Measurements from ENCODE around the gene RUNX3. TPM values are rescaled to one million over a fixed set of nuclear protein-coding genes. Genes with fewer than 3 reads are reported as not detected.

Gene RUNX3
- total and polyA plus RNA-seq, 2 donors (not counting 1 experiment from before 2014, with no cell fraction given) = 0.48 to 0.66 TPM

DNA sequence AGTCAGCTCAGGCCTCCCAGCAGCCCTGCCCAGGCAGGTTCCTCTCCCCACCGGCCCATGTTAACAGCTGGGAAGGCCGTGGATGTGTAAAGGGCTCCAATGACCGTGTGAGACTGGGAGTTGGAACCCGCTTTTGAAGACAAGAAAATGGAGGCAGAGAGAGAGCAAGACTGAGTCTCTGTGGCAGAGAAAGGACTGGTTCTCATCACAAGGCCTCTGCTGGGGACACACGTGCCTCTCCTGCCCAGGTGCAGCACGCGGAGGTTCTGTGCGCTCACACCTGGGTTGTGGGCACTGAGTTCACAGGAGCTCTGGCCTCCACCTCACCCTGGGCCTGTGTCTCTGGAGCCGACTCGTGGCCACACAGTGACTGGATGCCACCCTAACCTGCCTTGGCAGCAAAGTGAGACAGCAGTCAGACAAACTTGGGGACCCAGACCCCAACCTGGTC, 27.0 kb downstream of the RUNX3 start:
- Histone ChIP-seq H2AFZ (ENCODE audit: low read length) (no peak overlapping the region), H3K9me3 (ENCODE audit: control insufficient read depth, insufficient read depth, low read depth, low read length) (no peaks in the 10 kb centered on the region), H3K79me2 (ENCODE audit: control insufficient read depth, insufficient read depth, low read length) (no peaks in the 10 kb centered on the region), H3K27me3 (ENCODE audit: control insufficient read depth, insufficient read depth, low read length) (peaks cover 3% of the 10 kb centered on the region), H3K4me3 (replicated peaks in 1 of 4; ENCODE audit: control extremely low read depth in 1 of 4, insufficient read depth in 1 of 4, low read depth in 3 of 4, low read length in 4 of 4) (no peak overlapping the region), H3K9ac (ENCODE audit: insufficient read depth, low read length) (no peak overlapping the region), H3K36me3 (ENCODE audit: control insufficient read depth, insufficient read depth, low read length) (no peaks in the 10 kb centered on the region), H4K20me1 (ENCODE audit: control insufficient read depth, extremely low read depth, insufficient read depth, low read length) (no peaks in the 10 kb centered on the region), H3K27ac (ENCODE audit: insufficient read depth, low read length) (no peak overlapping the region), H3K4me1 (ENCODE audit: control insufficient read depth, extremely low read depth, insufficient read depth, low read length) (no peaks in the 10 kb centered on the region), H3K4me2 (ENCODE audit: extremely low read depth, insufficient read depth, low read length) (no peak overlapping the region)
- DNase-seq (ENCODE audit: low read depth in 2 of 2) = no peak
- no peak for TF ChIP-seq EZH2 (IDR thresholded peaks at IDR 0.05; ENCODE audit: low read length, missing control alignments)
- TF ChIP-seq, protein P1, sequence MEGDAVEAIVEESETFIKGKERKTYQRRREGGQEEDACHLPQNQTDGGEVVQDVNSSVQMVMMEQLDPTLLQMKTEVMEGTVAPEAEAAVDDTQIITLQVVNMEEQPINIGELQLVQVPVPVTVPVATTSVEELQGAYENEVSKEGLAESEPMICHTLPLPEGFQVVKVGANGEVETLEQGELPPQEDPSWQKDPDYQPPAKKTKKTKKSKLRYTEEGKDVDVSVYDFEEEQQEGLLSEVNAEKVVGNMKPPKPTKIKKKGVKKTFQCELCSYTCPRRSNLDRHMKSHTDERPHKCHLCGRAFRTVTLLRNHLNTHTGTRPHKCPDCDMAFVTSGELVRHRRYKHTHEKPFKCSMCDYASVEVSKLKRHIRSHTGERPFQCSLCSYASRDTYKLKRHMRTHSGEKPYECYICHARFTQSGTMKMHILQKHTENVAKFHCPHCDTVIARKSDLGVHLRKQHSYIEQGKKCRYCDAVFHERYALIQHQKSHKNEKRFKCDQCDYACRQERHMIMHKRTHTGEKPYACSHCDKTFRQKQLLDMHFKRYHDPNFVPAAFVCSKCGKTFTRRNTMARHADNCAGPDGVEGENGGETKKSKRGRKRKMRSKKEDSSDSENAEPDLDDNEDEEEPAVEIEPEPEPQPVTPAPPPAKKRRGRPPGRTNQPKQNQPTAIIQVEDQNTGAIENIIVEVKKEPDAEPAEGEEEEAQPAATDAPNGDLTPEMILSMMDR (conservative IDR thresholded peaks at IDR 0.05 in 1 of 2, IDR thresholded peaks at IDR 0.05 in 1 of 2; ENCODE audit: low read depth in 1 of 2, low read length in 2 of 2) = no peak

- Histone ChIP-seq H4K20me1 (ENCODE audit: control insufficient read depth, extremely low read depth, insufficient read depth, low read length) (no peaks in the 10 kb centered on the region), H3K36me3 (ENCODE audit: control insufficient read depth, insufficient read depth, low read length) (no peaks in the 10 kb centered on the region), H3K4me2 (ENCODE audit: extremely low read depth, insufficient read depth, low read length) (no peak overlapping the region), H3K9ac (ENCODE audit: insufficient read depth, low read length) (no peak overlapping the region), H3K4me1 (ENCODE audit: control insufficient read depth, extremely low read depth, insufficient read depth, low read length) (no peaks in the 10 kb centered on the region), H3K9me3 (ENCODE audit: control insufficient read depth, insufficient read depth, low read depth, low read length) (no peaks in the 10 kb centered on the region), H3K79me2 (ENCODE audit: control insufficient read depth, insufficient read depth, low read length) (no peaks in the 10 kb centered on the region), H3K4me3 (replicated peaks in 1 of 4; ENCODE audit: control extremely low read depth in 1 of 4, insufficient read depth in 1 of 4, low read depth in 3 of 4, low read length in 4 of 4) (no peak overlapping the region), H3K27ac (ENCODE audit: insufficient read depth, low read length) (no peak overlapping the region), H3K27me3 (ENCODE audit: control insufficient read depth, insufficient read depth, low read length) (peaks cover 3% of the 10 kb centered on the region), H2AFZ (ENCODE audit: low read length) (no peak overlapping the region)
- no peak for DNase-seq (ENCODE audit: low read depth in 2 of 2)
- TF ChIP-seq, protein P1 (conservative IDR thresholded peaks at IDR 0.05 in 1 of 2, IDR thresholded peaks at IDR 0.05 in 1 of 2; ENCODE audit: low read depth in 1 of 2, low read length in 2 of 2) = no peak
- TF ChIP-seq EZH2 (IDR thresholded peaks at IDR 0.05; ENCODE audit: low read length, missing control alignments) = no peak
Measured at GRCh38 chr1:24902471-24902891, 27.6 kb downstream of the RUNX3 start.

DNA sequence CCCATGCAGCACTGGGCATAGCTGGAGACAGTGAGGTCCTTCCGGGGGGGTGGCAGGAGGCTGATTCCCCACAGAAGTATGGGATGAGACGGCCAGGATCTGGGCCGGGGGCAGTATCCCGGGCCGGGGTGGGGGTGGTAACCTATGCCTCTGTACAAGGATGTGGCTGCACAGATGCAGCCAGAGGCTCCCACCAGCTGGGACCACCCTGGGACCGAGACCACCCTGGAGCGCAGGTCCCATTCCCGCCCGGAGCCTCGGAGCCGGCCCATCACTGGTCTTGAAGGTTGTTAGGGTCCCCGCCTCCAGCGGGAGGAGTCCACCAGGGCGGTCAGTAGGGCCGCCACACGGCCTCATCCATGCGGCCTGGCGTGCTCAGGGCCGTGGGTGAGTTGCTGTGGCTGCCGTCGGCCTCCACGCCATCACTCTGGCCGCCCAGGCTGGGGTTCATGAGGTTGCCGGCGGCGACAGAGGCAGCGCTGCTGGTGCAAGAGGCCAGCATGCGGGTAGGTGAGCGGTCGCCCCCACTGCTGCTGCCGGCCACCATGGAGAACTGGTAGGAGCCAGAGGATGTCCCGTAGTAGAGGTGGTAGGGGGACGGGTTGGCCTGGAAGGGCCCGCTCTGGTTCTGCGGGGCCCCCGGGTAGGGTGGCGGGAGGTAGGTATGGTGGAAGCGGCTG, 28.1 kb downstream of the RUNX3 start:
- no peaks in the 10 kb centered on the region for H3K79me2 ChIP-seq (ENCODE audit: control insufficient read depth, insufficient read depth, low read length)
- H3K4me3 ChIP-seq (replicated peaks in 1 of 4; ENCODE audit: control extremely low read depth in 1 of 4, insufficient read depth in 1 of 4, low read depth in 3 of 4, low read length in 4 of 4) = no peak overlapping the region
- DNase-seq (ENCODE audit: low read depth in 2 of 2) = no peak
- no peak for TF ChIP-seq EZH2 (IDR thresholded peaks at IDR 0.05; ENCODE audit: low read length, missing control alignments)
- TF ChIP-seq, protein P1 (conservative IDR thresholded peaks at IDR 0.05 in 1 of 2, IDR thresholded peaks at IDR 0.05 in 1 of 2; ENCODE audit: low read depth in 1 of 2, low read length in 2 of 2) = no peak
- H4K20me1 ChIP-seq (ENCODE audit: control insufficient read depth, extremely low read depth, insufficient read depth, low read length) = no peaks in the 10 kb centered on the region
- H3K9ac ChIP-seq (ENCODE audit: insufficient read depth, low read length) = no peak overlapping the region
- H3K36me3 ChIP-seq (ENCODE audit: control insufficient read depth, insufficient read depth, low read length) = no peaks in the 10 kb centered on the region
- H3K4me2 ChIP-seq (ENCODE audit: extremely low read depth, insufficient read depth, low read length) = no peak overlapping the region
- no peaks in the 10 kb centered on the region for H3K9me3 ChIP-seq (ENCODE audit: control insufficient read depth, insufficient read depth, low read depth, low read length)
- peaks cover 3% of the 10 kb centered on the region for H3K27me3 ChIP-seq (ENCODE audit: control insufficient read depth, insufficient read depth, low read length)
- H3K27ac ChIP-seq (ENCODE audit: insufficient read depth, low read length) = no peak overlapping the region
- H3K4me1 ChIP-seq (ENCODE audit: control insufficient read depth, extremely low read depth, insufficient read depth, low read length) = no peaks in the 10 kb centered on the region
- no peak overlapping the region for H2AFZ ChIP-seq (ENCODE audit: low read length)

Measured in fibroblast of lung (primary cell).